Inferior parietal cortex (tissue), 1 donor: ENCODE results near the gene ARVCF.

Experiments
- DNase-seq: peaks from one replicate; pipeline ENCODE4 v3.0.0-alpha.2; 2016; ENCODE audit errors: extremely low spot score

The ARVCF gene, protein sequence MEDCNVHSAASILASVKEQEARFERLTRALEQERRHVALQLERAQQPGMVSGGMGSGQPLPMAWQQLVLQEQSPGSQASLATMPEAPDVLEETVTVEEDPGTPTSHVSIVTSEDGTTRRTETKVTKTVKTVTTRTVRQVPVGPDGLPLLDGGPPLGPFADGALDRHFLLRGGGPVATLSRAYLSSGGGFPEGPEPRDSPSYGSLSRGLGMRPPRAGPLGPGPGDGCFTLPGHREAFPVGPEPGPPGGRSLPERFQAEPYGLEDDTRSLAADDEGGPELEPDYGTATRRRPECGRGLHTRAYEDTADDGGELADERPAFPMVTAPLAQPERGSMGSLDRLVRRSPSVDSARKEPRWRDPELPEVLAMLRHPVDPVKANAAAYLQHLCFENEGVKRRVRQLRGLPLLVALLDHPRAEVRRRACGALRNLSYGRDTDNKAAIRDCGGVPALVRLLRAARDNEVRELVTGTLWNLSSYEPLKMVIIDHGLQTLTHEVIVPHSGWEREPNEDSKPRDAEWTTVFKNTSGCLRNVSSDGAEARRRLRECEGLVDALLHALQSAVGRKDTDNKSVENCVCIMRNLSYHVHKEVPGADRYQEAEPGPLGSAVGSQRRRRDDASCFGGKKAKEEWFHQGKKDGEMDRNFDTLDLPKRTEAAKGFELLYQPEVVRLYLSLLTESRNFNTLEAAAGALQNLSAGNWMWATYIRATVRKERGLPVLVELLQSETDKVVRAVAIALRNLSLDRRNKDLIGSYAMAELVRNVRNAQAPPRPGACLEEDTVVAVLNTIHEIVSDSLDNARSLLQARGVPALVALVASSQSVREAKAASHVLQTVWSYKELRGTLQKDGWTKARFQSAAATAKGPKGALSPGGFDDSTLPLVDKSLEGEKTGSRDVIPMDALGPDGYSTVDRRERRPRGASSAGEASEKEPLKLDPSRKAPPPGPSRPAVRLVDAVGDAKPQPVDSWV

DNA sequence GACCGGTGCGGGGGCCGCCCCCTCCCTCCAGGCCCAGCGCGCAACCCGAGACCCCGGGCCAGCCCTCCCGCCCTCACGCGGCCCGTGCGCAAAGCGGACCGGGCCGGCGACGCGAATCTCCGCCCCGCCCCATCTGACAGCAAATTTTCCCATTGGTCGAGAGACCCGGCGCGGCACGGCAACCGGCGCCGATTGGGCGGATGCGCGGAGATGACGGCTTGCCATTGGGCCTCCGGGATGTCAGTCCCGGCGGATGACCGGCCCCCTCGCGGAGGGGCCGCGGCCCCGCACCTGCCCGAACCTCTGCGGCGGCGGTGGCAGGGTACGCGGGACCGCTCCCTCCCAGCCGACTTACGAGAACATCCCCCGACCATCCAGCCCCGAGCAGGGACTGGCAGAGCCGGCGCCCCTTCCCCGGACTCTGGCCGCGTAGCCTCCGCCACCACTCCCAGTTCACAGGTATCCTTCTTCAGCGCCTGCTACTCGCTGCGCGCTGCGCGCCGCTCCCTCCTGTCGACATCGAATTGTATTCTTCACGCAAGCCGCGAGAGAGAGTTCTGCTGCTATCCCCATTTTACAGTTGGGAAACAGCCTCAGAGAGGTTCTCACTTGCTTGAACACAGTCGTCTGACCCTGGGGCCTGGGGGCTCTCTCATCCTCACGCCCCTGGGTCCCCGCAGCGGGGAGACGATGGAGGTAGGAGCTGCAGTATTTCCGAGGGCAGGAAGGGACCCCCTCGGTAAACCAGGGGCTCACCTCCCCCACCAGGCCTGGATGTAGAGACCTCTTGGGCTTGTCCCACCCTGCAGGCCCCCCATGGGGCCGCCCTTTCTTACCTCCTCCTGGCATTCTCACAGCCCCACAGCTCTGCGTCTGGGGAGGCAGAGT is at the start of gene ARVCF:
Gene ARVCF, minus strand, starts transcription at position 90 of the 888 bp plus-strand sequence. CDS start 26,029 bp downstream, outside the sequence.
- peak; percentile 95 for DNase-seq

DNA sequence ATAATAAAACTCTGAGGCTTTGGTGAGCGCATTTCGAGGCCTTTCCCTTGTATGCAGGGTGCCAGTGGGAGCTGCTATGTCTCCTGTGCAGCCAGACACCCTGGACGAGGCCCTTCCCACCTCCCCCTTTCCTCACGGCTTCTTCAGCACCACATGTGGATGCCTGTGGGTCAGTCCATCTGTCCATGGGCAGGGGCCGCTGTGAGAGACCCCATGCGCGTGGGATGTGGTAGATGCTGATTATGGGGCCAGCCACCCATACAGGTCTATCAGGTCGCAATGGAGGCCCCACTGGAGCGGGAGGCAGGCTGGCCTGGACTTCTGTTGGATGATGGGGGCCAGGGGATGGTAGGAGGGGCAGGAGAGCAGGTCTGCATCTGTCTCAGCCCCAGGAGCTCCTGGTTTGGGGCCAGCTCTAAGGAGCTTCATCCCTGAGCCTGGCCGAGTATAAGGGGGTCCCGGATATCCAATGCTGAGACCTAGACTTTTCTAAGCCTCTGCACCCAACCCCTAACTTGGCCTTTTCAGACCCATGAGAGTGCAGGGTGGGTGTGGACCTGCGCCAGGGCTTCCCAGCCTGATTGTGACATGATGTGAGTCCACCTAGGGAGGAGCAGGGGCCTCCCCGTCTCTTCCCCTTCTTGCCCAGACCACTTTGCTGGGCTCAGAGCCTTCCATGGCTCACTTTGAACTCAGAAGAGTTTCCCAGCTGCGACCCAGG is 49.4 kb upstream of the ARVCF start:
- no peak for DNase-seq

DNA sequence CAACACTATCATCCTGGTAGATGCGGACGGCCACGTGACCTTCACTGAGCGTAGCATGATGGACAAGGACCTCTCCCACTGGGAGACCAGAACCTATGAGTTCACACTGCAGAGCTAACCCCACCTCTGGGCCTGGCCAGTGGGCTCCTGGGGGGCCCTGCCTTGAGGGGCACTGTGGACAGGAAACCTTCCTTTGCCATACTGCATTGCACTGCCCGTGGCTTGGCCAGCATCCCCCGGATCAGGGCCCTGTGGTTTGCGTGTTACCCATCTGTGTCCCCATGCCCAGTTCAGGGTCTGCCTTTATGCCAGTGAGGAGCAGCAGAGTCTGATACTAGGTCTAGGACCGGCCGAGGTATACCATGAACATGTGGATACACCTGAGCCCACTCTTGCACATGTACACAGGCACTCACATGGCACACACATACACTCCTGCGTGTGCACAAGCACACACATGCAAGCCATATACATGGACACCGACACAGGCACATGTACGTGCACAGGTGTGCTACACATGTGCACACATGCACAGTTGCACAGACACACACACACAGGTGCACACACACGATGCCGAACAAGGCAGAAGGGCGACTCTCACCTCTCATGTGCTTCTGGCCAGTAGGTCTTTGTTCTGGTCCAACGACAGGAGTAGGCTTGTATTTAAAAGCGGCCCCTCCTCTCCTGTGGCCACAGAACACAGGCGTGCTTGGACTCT is 48.1 kb upstream of the ARVCF start:
- no peak for DNase-seq

DNA sequence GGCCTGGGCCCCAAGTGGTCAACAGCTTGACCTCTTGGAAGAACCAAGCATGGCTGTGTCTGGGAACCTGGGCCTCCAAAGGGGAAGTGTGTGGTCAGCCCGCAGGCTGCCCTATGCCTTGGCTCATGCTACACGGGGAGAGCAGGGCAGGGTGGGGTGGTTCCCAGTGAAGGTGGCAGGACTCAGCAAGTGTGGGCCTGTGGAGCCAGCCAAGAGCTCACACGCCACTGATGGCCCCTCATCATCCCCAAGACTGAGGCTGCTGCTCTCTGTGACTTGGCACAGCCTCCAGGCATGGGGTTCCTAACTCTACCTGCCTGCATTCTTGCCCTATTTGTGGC is 47.5 kb upstream of the ARVCF start:
- no peak for DNase-seq

DNA sequence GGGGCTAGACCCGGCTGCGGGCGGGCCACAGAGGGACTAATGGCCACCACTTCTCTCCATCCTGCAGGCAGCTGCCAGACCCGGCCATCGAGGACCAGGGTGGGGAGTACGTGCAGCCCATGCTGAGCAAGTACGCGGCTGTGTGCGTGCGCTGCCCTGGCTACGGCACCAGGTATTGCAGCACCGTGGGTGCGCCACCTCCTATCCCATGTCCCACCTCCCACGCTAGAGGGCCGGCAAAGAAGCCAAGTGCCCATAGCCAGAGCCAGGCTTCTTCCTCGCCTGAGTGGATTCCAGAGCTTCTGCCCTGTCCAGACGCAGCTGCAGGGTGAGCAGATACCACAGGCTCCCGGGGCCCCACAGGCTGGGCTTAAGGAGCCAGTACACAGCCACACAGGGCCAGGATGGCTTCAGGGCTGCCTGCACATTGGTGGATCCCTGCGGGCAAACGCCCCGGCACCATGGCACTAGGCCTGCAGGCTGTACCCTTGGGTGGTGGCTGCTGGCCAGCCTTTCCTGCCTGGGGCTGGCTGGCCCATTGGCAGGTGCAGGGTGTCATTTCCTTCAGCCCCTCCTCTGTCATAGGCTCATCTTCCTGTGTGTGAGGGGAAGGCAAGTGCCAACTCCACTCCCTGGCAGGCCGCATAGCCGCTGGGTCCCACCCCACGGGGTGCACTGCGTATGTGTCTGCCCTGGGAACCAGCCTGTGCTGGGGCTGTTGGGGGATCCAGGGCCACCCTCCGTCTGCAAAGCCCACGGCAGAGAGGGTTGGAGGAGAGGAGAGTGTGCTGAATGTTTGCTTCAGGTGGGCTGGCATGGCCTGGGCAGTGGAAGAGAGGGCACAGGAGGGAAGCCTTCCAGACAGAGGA is 46.9 kb upstream of the ARVCF start:
- no peak for DNase-seq

DNA sequence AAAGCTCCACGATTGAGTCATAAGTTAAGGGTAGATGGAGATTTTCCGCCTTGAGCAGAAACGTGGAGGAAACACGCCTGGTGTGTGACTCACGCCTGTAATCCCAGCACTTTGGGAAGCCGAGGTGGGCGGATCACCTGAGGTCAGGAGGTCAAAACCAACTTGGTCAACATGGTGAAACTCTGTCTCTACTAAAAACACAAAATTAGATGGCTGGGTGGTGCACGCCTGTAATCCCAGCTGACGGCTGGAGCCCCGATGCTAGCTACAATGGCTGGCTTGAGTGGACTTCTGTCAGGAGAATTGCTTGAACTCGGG is 46.1 kb upstream of the ARVCF start:
- no peak for DNase-seq

DNA sequence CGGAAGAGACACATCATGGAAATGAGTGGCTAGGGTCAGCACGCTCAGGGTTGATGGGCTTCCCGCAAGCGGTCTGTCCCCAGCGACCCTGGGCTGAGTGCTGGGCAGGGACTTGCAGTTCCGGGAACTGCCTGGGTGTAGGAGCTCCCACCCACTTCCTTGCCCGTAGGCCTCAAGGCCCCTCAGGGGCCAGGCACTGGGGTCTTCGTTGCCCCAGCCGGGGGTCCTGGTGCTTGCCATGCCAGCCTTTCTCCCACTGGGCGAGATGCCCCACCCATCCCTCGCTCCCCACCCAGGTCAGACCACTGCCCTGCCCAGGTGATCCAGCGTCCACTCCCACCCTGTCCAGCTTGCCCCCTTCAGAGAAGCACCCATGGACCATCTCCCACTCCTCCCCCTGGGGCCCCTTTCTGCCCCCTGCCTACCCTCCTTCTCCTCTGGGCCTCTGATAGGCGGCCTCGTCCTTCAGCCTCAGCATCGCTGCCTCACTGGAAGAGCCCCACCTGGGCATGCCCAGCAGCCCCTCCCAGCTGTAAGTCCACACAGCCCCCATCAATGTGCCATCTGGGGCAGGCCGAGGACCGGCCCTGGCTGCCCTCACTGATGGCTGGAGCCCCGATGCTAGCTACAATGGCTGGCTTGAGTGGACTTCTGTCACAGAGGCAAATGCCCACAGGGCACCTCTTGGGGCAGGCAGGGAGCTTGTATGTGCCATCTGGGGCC is 45.6 kb upstream of the ARVCF start:
- no peak for DNase-seq

DNA sequence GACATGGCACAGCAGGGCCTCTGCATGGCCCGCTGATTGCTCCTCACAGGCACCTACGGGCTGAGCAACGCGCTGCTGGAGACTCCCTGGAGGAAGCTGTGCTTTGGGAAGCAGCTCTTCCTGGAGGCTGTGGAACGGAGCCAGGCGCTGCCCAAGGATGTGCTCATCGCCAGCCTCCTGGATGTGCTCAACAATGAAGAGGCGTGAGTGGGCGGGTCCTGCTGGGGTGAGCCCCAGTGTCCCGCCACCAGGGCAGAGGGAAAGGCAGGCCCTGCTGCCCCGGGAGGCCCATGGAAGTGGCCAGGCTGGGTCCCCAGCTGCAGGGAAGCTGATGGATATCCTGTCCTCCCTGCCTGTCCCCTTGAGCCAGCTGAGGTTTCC is 44.8 kb upstream of the ARVCF start:
- no peak for DNase-seq

DNA sequence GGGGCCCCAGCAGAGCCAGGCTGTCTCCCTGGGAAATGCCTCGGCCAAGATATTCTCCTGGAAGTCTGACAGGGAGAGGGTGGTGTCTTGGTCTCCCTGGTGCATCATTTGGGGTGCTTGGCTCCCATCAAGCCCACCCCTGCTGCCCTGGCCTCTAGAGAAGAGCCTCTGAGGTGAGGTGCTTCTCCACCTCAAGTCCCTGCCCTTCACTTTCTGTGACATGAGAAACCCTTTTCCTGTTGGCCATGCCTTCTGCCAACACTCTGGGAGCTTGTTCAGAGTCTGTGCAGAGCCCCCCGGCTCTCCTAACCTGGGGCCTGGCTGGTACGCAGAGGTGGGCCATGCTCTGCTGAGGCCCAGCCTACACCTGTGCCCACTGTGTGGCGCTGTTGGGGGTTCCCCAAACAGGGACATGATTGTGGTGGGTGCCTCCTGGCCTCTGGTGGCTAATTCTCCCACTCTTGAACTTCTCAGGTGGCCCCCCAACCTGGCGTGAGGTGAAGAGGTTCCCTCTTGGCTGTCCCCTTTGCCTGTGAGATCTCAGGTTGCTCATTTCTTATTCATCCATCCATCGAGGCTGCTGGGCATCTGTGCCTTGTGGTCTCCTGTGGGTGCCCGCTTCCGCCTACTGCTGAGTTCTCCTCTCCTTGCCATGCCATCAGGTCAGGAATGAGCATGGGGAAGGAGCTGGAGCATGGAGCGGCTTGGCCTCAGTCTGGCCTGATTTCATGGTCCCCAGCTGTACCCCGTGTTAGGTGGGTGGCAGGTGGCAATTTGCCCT is 44.3 kb upstream of the ARVCF start:
- no peak for DNase-seq

DNA sequence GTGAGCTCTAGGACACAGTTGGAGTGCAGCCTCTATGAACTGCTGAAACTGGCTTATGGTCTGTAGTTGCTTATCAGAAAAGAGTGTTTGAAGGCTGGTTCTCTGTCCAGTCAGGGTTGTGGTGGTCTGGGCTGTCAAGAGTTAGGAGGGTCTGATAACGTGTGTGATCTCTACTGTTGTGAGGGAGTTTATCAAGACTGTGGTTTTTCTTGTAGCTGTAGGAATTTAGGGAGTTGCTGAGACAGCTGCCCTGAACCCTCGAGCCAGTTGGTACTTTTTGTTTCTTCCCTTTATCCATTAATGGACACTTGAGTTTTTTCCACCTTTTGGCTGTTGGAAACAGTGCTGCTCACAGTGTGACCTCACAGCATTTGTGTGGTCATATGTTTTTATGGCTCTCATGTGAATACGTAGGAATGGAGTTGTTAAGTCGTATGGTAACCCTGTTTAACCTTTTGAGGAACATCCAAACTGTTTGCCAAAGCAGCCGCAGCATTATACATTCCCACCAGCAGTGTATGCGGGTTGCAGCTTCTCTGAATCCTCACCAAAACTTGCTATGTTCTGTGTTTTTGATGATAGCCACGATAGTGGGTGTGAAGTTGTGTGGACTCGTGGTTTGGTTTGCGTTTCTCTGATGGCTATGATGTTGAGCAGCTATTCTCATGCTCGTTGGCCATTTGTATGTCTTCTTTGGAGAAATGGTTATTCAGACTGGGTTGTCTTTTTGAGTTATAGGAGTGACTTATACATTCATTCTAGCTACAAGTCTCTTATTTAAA is 42.6 kb upstream of the ARVCF start:
- DNase-seq: no peak

DNA sequence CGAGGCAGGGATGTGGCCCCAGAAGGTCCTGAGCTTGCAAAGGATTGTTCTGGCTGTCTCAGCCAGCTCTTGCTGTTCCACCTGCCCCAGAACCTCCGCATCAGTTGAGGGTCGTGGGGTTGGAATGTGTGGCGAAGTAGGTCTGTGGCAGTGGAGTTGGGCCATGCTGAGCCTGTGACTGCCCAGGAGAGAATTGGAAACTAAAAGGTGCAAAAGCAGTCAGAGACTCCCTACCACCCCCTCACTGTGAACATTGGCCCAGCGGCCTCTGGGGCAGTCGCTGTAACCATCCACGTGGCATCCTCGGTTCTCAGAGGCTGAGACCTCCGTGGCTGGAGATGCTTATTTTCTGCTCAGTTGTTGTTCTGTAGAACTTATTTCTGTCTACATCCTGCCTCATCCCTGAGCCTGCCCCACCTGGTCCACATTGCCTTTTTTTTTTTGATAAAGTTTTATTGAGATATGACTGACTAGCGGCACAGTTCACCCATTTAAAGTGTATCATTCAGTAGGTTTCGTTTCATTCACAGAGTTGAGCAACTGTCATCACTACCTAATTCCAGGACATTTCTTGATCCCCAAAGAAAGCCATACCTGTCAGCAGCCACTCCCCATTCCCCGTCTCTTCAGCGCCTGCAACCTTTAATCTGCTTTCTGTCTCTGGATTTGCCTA is 41.1 kb upstream of the ARVCF start:
- no peak for DNase-seq

DNA sequence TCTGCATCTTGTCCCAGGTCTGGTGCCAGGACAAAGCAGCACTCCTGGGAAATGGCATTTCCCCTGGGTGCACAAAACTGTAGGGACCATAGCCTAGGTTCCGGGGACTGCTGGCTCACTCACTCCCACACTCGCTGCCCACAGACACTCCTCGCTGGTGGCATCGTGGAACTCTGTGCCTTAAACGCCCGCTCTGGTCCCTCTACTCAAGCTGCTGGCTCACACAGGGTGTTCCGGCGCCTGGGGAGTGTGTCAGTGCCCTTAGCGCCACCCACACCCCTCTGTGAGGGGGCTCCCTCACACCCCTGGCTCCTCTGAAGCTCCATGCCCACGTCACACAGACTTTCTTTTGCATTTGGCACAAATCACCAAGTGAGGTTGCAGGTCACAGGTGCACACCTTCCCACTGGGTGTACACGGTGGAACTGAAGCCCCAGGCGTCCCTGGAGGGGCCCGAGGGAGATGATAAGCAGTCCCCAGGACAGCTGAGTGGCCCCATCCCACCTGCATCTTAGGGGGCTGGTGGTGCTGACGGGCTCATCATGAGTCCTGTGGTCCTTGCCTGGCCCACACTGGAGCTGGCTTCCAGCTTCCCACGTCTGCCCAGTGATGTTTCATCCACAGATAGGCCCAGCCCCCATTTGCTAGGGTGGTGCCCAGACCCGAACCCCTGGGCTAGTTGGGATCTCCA is 40.2 kb upstream of the ARVCF start:
- no peak for DNase-seq

DNA sequence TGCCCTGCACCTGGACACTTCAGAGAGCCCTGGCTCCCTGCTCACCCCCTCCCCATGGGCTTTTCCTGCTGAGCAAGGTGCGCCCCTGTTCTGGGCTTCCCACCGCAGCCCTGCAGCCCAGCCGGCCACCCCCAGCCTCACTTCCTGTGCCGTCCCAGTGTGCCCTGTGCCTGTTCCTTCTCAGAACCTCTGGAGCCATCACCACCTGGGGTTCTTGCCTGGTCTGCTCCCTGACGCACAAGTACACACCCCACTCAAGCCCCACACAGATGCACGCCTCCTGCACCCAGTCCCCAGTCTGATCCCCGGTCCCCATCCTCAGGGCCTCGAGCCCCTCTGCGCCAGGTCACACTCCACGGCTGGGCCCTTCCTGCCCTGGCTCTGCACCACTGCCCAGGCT is 39.5 kb upstream of the ARVCF start:
- DNase-seq: no peak

DNA sequence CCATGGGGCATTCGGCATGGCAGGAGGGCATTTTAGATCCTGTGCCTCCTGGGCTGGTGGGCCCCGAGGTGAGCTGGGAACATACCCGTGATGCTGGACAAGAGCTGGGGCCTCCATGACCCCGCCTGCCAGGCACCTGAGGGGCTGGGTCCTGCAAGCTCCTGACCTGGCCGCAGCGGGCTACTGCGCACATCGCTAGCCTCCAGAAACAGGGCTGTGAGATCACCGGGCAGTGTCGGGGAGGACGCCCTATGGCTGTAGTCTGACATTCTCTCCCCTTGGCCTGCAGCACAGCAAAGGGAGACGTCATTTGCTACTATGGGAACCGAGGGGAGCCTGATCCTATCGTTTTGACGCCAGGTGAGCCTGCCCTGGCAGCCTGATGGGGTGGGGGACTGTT is 39.0 kb upstream of the ARVCF start:
- no peak for DNase-seq

DNA sequence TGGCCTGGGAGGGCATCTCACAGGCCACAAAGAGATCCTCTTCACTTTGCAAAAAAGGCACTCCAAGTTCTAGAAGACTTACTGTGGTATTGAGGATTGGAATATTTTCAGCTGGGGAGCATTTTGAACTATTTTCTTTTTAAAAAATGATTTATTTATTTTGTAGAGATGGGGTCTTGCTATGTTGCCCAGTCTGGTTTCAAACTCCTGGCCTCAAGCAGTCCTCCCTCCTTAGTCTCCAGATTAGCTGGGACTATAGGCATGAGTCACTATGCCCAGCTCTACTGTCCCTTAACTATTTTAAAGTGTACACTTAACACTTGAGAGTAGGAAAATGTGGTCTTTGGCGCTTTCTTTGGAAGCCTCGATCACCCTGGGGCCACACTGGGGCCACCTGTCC is 38.5 kb upstream of the ARVCF start:
- DNase-seq: no peak

DNA sequence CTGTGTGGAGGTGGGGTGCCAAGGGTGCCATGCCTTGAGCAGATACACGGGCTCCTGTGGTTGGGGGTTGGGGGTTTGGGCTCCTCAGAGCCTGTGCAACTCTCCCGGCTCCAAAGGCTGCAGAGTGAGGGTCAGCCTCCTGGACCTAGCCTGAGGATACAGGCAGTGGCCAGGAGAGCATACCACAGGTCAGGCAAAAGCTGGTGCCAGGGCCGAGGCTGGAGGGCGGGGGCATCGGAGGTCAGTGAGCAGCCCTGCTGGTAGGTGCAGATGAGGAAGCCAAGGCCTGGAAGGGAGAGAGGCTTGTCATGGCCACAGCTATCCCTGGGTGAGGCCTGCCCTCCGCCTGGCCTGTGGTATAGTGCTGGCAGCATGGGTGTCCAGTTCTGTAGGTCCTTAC is 37.9 kb upstream of the ARVCF start:
- no peak for DNase-seq
